Measurements from ENCODE around the gene INPP5D.

Gene INPP5D

DNA sequence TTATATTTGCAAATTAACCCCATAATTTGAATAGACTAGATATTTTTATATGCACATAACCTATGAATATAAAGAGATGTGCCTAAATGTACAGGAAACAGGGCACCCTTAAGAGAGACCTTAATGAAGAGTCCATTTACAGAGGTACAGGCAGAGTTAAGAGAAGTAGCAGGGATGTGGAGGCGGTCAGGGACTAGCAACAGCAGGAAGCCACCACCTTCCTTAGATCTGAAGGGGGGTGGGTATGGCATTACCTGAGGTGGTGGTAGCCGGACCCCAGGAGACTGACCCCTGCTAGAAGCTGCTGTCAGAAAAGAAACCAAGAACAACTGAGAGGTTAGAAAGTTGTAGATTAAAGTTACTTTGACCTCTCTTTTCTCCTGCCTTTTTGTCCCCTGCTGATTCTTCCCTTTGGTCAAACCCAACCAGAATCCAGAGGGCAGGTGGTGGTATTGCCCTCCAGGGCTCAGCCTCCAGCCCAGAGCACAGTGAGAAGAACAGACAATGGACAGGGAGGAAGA is 166.4 kb downstream of the INPP5D start:
- H3K4me3 ChIP-seq (ENCODE audit: low read depth, low read length), result no peak overlapping the region
- no peak for DNase-seq (ENCODE audit: low read depth)
- TF ChIP-seq, protein P1, sequence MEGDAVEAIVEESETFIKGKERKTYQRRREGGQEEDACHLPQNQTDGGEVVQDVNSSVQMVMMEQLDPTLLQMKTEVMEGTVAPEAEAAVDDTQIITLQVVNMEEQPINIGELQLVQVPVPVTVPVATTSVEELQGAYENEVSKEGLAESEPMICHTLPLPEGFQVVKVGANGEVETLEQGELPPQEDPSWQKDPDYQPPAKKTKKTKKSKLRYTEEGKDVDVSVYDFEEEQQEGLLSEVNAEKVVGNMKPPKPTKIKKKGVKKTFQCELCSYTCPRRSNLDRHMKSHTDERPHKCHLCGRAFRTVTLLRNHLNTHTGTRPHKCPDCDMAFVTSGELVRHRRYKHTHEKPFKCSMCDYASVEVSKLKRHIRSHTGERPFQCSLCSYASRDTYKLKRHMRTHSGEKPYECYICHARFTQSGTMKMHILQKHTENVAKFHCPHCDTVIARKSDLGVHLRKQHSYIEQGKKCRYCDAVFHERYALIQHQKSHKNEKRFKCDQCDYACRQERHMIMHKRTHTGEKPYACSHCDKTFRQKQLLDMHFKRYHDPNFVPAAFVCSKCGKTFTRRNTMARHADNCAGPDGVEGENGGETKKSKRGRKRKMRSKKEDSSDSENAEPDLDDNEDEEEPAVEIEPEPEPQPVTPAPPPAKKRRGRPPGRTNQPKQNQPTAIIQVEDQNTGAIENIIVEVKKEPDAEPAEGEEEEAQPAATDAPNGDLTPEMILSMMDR (IDR thresholded peaks at IDR 0.05; ENCODE audit: low read depth, low read length, missing control alignments), result no peak

DNA sequence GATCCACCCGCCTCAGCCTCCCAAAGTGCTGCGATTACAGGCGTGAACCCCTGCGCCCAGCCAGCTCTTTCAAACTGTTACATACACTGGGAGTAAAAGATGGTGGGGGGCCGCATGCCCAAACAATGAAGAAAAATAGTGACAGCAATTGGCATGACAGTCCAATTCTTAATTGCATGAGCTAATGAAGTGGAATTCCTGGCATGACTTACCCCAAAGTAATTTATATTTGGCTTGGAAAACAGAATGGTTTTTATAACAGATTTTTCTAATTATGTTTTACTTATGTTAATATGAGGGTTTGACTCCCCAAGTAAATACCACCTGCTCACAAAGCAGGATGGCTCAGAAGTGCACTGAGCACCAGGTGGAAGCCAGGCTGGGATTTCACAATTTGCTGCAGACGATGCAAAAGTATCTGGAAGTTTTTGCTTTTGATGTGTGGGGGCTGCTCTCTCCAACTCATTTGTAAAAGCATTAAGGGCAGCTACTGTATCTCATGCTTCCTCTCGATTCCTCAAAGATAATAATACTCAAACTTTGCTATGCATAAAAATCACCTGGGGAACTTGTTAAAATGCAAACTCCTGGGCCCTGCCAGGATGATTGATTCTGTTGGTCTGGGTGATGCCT is 167.3 kb downstream of the INPP5D start:
- H3K4me3 ChIP-seq (ENCODE audit: low read depth, low read length), result no peak overlapping the region
- DNase-seq (ENCODE audit: low read depth), result no peak
- TF ChIP-seq, protein P1 (IDR thresholded peaks at IDR 0.05; ENCODE audit: low read depth, low read length, missing control alignments), result no peak

DNA sequence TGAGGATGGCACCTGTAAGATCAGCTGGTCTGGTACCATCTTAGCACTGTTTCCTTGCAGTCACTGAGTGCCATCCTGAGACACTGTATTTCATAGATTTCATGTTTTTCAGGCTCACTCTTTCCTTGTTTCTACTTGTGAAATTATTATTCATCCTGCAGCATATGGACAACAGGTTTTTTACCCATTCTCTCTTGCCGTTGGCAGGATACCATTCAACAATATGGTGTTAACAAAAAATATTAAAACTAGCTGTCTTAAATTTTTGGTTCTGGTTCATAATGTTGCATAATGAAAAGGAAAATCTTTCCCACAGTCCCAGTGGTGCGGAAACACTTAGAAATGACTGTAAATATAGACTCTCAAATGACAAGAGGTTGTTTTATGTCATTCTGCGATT is 168.2 kb downstream of the INPP5D start:
- no peak overlapping the region for H3K4me3 ChIP-seq (ENCODE audit: low read depth, low read length)
- TF ChIP-seq, protein P1 (IDR thresholded peaks at IDR 0.05; ENCODE audit: low read depth, low read length, missing control alignments), result no peak
- no peak for DNase-seq (ENCODE audit: low read depth)

DNA sequence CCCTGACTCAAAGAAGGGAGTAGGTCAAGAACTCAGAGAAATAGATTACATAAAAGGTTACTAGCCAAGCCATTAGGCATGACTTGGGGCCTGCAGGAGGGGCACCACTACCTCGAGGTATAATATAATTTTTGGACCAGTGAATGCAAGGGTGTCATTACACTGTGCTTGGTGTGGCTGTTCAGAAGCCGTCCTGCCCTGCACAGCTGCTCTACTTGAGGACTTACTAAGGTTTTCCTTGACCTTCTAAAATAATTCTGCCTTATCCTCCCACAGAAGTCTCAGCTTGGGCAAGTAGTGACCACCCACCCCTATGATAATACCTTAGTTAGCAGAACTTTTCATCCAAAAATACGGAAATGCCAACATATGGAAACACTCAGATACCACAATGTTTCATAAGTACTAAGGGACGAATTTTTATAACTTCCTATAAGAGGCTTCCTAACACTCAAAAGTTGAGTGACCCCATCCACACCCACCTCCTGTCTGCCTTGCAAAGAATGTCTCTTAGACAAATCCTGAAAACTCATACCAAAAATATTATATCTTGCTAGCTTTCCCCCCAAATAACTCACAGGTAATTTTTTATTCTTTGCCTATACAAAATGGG is 173.6 kb downstream of the INPP5D start:
- H3K4me3 ChIP-seq (ENCODE audit: low read depth, low read length), result no peak overlapping the region
- TF ChIP-seq, protein P1 (IDR thresholded peaks at IDR 0.05; ENCODE audit: low read depth, low read length, missing control alignments), result no peak
- DNase-seq (ENCODE audit: low read depth), result no peak

DNA sequence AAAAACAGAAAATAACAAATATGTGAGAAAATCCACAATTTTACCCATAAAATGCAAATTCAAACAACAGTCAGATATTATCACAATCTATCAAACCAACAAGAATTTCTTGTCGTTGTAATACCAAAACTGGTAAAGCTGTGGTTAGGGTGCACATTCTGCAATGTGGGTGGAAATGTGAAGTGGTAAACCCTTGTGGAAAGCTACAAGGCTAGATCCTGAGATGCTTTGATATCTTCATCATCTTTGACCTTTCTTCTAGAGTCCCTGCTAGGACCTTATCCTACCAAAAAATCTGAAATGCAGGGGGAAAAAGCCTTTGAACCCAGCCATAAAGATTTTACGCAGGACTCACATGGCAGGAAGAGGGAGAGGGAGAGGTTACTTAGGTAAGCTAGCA is 174.1 kb downstream of the INPP5D start:
- TF ChIP-seq, protein P1 (IDR thresholded peaks at IDR 0.05; ENCODE audit: low read depth, low read length, missing control alignments), result no peak
- no peak for DNase-seq (ENCODE audit: low read depth)
- H3K4me3 ChIP-seq (ENCODE audit: low read depth, low read length), result no peak overlapping the region

DNA sequence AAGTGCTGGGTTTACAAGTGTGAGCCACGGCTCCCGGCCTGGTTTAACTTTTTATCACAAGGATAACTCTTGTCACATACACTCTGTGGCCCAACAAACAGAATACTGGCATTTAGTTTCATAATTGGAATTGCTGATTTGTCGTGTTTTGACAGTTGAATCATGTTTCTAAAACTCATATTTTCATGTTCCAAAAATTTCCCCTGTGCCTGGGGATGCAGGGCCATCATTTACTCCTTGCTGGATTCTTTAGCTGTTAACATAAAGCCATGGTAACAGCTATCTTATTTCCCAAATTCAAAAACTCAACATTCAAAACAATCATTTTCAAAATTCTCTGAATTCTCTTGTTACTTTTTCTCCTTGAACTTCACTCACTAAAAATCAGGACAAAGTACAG is 174.9 kb downstream of the INPP5D start:
- no peak for DNase-seq (ENCODE audit: low read depth)
- TF ChIP-seq, protein P1 (IDR thresholded peaks at IDR 0.05; ENCODE audit: low read depth, low read length, missing control alignments), result no peak
- H3K4me3 ChIP-seq (ENCODE audit: low read depth, low read length), result no peak overlapping the region

DNA sequence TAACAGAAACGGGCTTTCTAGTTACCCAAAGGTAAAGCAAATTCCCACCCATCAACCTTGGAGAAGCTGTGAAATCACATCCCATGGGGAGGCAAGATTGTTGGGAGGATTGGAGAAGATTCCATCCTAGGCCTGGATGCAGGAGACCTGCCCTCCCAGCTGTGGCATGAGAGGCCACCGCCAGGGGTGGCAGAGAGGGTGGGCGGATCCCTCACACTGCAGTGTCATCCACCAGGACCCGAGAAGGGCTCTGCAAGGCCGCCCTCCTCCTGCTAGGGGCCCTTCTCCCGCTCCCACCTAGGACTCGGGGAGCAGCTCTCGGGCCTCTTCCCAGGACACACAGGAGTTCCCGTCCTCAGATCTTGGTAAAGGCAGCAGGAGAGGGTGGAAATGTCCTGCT is 175.8 kb downstream of the INPP5D start:
- no peak for DNase-seq (ENCODE audit: low read depth)
- H3K4me3 ChIP-seq (ENCODE audit: low read depth, low read length), result no peak overlapping the region
- TF ChIP-seq, protein P1 (IDR thresholded peaks at IDR 0.05; ENCODE audit: low read depth, low read length, missing control alignments), result no peak

Data from GM12864 (cell line).